GM23338 (cell line): Measurements from ENCODE around the gene MED13. TPM values are rescaled to one million over a fixed set of nuclear protein-coding genes. Genes with fewer than 3 reads are reported as not detected.

Experiments used
- ATAC-seq: fragments of 200-7000 bp; cut with Tn5 transposase; 3 replicates; pipeline ENCODE4 v1.9.1; 2020
- DNase-seq: peaks from one replicate; pipeline ENCODE4 v3.0.0-alpha.2; 2015; ENCODE audit warnings: low spot score
- H2AFZ ChIP-seq: fragments of 200-600 bp; sonication (generic); 2 replicates; pipeline ENCODE4 v1.8.0; 2016; ENCODE audit warnings: antibody characterized with exemption, mild to moderate bottlenecking, moderate library complexity
- H3F3A ChIP-seq: fragments of 200-600 bp; sonication (generic); replicated peaks from 2 replicates; pipeline ENCODE4 v1.8.0; 2017; ENCODE audit warnings: antibody characterized with exemption, mixed run types, low read depth
- H3K27ac ChIP-seq: fragments of 200-600 bp; sonication (generic); 2 replicates; pipeline ENCODE4 v1.6.1; 2016; ENCODE audit warnings: low read depth
- H3K27me3 ChIP-seq: fragments of 200-600 bp; sonication (generic); 2 replicates; pipeline ENCODE4 v1.8.0; 2016; ENCODE audit warnings: mild to moderate bottlenecking, mixed run types, moderate library complexity; ENCODE audit not compliant: insufficient read depth
- H3K36me3 ChIP-seq: fragments of 200-600 bp; sonication (generic); 2 replicates; pipeline ENCODE4 v1.8.0; 2016; ENCODE audit warnings: mild to moderate bottlenecking; ENCODE audit not compliant: insufficient read depth
- H3K4me1 ChIP-seq: fragments of 200-600 bp; sonication (generic); 2 replicates; pipeline ENCODE4 v1.8.0; 2016; ENCODE audit warnings: mild to moderate bottlenecking, moderate library complexity; ENCODE audit not compliant: insufficient read depth
- H3K4me2 ChIP-seq: fragments of 200-600 bp; sonication (generic); 2 replicates; pipeline ENCODE4 v1.7.1; 2017; ENCODE audit warnings: mixed run types
- H3K4me3 ChIP-seq: fragments of 200-600 bp; sonication (generic); 2 replicates; pipeline ENCODE4 v1.6.1; 2016; ENCODE audit warnings: mixed run types
- H3K79me2 ChIP-seq: fragments of 200-600 bp; sonication (generic); replicated peaks from 2 replicates; pipeline ENCODE4 v1.8.0; 2017; ENCODE audit warnings: mild to moderate bottlenecking; ENCODE audit not compliant: insufficient read depth
- H3K9me2 ChIP-seq: fragments of 200-600 bp; sonication (generic); 2 replicates; pipeline ENCODE4 v1.8.0; 2017; ENCODE audit not compliant: insufficient read depth
- H4K20me1 ChIP-seq: fragments of 200-600 bp; sonication (generic); replicated peaks from 2 replicates; pipeline ENCODE4 v1.8.0; 2017; ENCODE audit warnings: mild to moderate bottlenecking; ENCODE audit not compliant: insufficient read depth
- H3K27ac Mint-ChIP-seq: 2 replicates; pipeline ENCODE4 v1.8.0; 2020; ENCODE audit warnings: inconsistent platforms, mild to moderate bottlenecking, moderate library complexity, mixed read lengths
- H3K27me3 Mint-ChIP-seq: 3 replicates; pipeline ENCODE4 v1.8.0; 2022; ENCODE audit warnings: low read depth, mild to moderate bottlenecking, moderate library complexity, mixed read lengths, inconsistent platforms; ENCODE audit not compliant: insufficient read depth, poor library complexity
- H3K36me3 Mint-ChIP-seq: 3 replicates; pipeline ENCODE4 v1.8.0; 2021; ENCODE audit warnings: low read depth, mild to moderate bottlenecking, inconsistent platforms, moderate library complexity, mixed read lengths
- H3K4me1 Mint-ChIP-seq: 3 replicates; pipeline ENCODE4 v1.8.0; 2020; ENCODE audit warnings: mild to moderate bottlenecking, inconsistent platforms, mixed read lengths
- H3K4me3 Mint-ChIP-seq: 3 replicates; pipeline ENCODE4 v1.8.0; 2021; ENCODE audit warnings: moderate library complexity, mild to moderate bottlenecking, inconsistent platforms, mixed read lengths
- H3K9me3 Mint-ChIP-seq: 3 replicates; pipeline ENCODE4 v1.8.0; 2020; ENCODE audit warnings: moderate library complexity, mild to moderate bottlenecking, inconsistent platforms, mixed read lengths
- EZH2 ChIP-seq: fragments of 200-600 bp; sonication (generic); IDR thresholded peaks from one replicate; pipeline ENCODE4 v1.8.0; 2017; ENCODE audit warnings: antibody characterized with exemption, mild to moderate bottlenecking, low read depth; ENCODE audit not compliant: unreplicated experiment
- EZH2phosphoT487 ChIP-seq: fragments of 200-600 bp; sonication (generic); IDR thresholded peaks from one replicate; pipeline ENCODE4 v1.8.1; 2018; ENCODE audit warnings: antibody characterized with exemption; ENCODE audit not compliant: unreplicated experiment
- JUNB ChIP-seq: IDR thresholded peaks from one replicate; pipeline ENCODE4 v1.6.1; 2016; ENCODE audit warnings: antibody characterized with exemption; ENCODE audit not compliant: unreplicated experiment
- NANOG ChIP-seq: IDR thresholded peaks from 2 replicates; pipeline ENCODE4 v1.6.1; 2016; ENCODE audit warnings: antibody characterized with exemption, borderline replicate concordance
- POLR2AphosphoS5 ChIP-seq: IDR thresholded peaks from 2 replicates; pipeline ENCODE4 v1.6.1; 2016; ENCODE audit warnings: antibody characterized with exemption, low read depth
- STAT1 ChIP-seq: IDR thresholded peaks from one replicate; pipeline ENCODE4 v1.6.1; 2016; ENCODE audit warnings: antibody characterized with exemption; ENCODE audit not compliant: unreplicated experiment
- ZNF114 ChIP-seq: fragments of 250-450 bp; sonication (Bioruptor Pico); IDR thresholded peaks from 2 replicates; pipeline ENCODE4 v1.5.0; 2020; ENCODE audit warnings: mild to moderate bottlenecking, moderate library complexity
- ZNF331 ChIP-seq: fragments of 250-450 bp; sonication (Bioruptor Pico); IDR thresholded peaks from 2 replicates; pipeline ENCODE4 v1.5.0; 2020; ENCODE audit warnings: low read depth, mild to moderate bottlenecking, moderate library complexity
- polyA plus RNA-seq: library from polyadenylated mRNA; unstranded; fragments of >200 nt; fragmentation: Nextera tagmentation; extraction: Ambion mirVana; gene quantifications from 2 replicates; pipeline ENCODE4 v1.2.1, GENCODE V29; 2016
- total RNA-seq: library from RNA; depleted of rRNA; stranded (reverse); fragments of >200 nt; shearing (Covaris generic); gene quantifications from 2 replicates; pipeline ENCODE4 v1.2.3, GENCODE V29; 2014
- TF ChIP-seq, protein P1 (sequence below): fragments of 250-450 bp; sonication (Bioruptor Pico); IDR thresholded peaks from 2 replicates; pipeline ENCODE4 v1.5.0; 2020; ENCODE audit warnings: mild to moderate bottlenecking, moderate library complexity
- TF ChIP-seq, protein P2 (sequence below), 2 experiments: fragments of 200-600 bp in 1 of 2; sonication (generic) in 1 of 2; conservative IDR thresholded peaks; 2 replicates each; pipeline versions ENCODE4 v1.5.1 to v1.6.1; 2016 to 2017; ENCODE audit warnings: antibody characterized with exemption in 2 of 2, low read depth in 2 of 2, mild to moderate bottlenecking in 2 of 2, moderate library complexity in 1 of 2
- TF ChIP-seq, protein P3 (sequence below): IDR thresholded peaks from one replicate; pipeline ENCODE4 v1.6.1; 2018; ENCODE audit warnings: antibody characterized with exemption; ENCODE audit not compliant: unreplicated experiment

MED13 gene
- total and polyA plus RNA-seq, 2 experiments from 2014 or later = 13.0 to 45.8 TPM

DNA sequence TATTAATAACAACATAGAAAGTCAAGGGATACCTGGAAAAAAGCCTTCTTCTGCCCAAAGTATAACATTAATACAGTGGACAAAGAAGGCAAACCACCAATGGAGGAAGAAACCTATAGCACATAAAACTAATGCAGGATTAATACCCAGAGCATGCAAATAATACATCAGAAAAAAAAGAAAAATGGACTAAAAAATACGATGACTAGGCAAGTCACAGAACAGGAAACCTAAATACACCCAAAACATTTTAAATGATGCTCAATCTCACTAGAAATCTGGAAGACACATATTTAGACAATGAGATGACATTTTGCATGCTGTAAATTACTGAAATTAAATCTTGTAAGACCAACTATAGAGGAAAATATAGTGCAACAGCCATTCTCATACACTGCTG lies 55.9 kb downstream of the MED13 start (continued):
- TF ChIP-seq, protein P1, sequence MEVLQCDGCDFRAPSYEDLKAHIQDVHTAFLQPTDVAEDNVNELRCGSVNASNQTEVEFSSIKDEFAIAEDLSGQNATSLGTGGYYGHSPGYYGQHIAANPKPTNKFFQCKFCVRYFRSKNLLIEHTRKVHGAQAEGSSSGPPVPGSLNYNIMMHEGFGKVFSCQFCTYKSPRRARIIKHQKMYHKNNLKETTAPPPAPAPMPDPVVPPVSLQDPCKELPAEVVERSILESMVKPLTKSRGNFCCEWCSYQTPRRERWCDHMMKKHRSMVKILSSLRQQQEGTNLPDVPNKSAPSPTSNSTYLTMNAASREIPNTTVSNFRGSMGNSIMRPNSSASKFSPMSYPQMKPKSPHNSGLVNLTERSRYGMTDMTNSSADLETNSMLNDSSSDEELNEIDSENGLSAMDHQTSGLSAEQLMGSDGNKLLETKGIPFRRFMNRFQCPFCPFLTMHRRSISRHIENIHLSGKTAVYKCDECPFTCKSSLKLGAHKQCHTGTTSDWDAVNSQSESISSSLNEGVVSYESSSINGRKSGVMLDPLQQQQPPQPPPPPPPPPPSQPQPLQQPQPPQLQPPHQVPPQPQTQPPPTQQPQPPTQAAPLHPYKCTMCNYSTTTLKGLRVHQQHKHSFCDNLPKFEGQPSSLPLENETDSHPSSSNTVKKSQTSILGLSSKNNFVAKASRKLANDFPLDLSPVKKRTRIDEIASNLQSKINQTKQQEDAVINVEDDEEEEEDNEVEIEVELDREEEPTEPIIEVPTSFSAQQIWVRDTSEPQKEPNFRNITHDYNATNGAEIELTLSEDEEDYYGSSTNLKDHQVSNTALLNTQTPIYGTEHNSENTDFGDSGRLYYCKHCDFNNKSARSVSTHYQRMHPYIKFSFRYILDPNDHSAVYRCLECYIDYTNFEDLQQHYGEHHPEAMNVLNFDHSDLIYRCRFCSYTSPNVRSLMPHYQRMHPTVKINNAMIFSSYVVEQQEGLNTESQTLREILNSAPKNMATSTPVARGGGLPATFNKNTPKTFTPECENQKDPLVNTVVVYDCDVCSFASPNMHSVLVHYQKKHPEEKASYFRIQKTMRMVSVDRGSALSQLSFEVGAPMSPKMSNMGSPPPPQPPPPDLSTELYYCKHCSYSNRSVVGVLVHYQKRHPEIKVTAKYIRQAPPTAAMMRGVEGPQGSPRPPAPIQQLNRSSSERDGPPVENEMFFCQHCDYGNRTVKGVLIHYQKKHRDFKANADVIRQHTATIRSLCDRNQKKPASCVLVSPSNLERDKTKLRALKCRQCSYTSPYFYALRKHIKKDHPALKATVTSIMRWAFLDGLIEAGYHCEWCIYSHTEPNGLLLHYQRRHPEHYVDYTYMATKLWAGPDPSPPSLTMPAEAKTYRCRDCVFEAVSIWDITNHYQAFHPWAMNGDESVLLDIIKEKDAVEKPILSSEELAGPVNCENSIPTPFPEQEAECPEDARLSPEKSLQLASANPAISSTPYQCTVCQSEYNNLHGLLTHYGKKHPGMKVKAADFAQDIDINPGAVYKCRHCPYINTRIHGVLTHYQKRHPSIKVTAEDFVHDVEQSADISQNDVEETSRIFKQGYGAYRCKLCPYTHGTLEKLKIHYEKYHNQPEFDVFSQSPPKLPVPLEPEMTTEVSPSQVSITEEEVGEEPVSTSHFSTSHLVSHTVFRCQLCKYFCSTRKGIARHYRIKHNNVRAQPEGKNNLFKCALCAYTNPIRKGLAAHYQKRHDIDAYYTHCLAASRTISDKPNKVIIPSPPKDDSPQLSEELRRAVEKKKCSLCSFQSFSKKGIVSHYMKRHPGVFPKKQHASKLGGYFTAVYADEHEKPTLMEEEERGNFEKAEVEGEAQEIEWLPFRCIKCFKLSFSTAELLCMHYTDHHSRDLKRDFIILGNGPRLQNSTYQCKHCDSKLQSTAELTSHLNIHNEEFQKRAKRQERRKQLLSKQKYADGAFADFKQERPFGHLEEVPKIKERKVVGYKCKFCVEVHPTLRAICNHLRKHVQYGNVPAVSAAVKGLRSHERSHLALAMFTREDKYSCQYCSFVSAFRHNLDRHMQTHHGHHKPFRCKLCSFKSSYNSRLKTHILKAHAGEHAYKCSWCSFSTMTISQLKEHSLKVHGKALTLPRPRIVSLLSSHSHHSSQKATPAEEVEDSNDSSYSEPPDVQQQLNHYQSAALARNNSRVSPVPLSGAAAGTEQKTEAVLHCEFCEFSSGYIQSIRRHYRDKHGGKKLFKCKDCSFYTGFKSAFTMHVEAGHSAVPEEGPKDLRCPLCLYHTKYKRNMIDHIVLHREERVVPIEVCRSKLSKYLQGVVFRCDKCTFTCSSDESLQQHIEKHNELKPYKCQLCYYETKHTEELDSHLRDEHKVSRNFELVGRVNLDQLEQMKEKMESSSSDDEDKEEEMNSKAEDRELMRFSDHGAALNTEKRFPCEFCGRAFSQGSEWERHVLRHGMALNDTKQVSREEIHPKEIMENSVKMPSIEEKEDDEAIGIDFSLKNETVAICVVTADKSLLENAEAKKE = no peak

DNA sequence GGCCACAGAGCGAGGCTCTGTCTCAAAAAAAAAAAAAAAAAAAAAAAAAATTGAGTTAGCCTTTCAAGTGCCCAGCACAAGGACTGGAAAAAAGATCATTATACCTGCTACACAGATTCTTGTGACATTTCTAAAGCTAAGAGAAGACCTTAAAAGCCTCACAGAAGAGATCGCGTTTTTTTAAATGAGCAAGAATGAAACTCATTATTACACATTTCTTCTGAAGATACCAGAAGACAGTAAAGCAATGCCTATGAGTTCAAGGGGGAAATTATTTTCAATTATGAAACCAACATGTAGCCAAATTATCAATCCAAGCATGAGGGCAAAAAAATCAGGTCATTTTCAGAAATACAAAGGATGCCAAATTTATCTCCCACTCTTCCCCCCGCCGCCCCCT lies 56.8 kb downstream of the MED13 start:
- H4K20me1 ChIP-seq = peaks cover 9% of the 10 kb centered on the region; the same call in 1 of the 2 replicates
- H3F3A ChIP-seq = no peaks in the 10 kb centered on the region
- H3K79me2 ChIP-seq = peaks cover 92% of the 10 kb centered on the region
- DNase-seq (no peak), ATAC-seq (no peak)
- no peaks in the 10 kb centered on the region for H3K9me2 ChIP-seq
- Mint-ChIP-seq H3K27ac (no peak overlapping the region), H3K4me1 (no peaks in the 10 kb centered on the region), H3K4me3 (no peak overlapping the region), H3K27me3 (no peaks in the 10 kb centered on the region), H3K36me3 (peaks cover 68% of the 10 kb centered on the region), H3K9me3 (no peaks in the 10 kb centered on the region)
- no peak overlapping the region for H3K4me3 ChIP-seq
- H3K36me3 ChIP-seq = peaks cover 15% of the 10 kb centered on the region; the same call in 1 of the 2 replicates
- no peaks in the 10 kb centered on the region for H3K27me3 ChIP-seq
- no peak overlapping the region for H3K27ac ChIP-seq
- no peak overlapping the region for H2AFZ ChIP-seq
- H3K4me2 ChIP-seq = no peak overlapping the region
- H3K4me1 ChIP-seq = no peaks in the 10 kb centered on the region
- no peak for TF ChIP-seq ZNF114 (CRISPR knock-in tag)
- no peak for TF ChIP-seq EZH2
- TF ChIP-seq STAT1 = no peak
- TF ChIP-seq JUNB = no peak
- TF ChIP-seq NANOG = no peak
- TF ChIP-seq EZH2phosphoT487 = no peak
- TF ChIP-seq ZNF331 (CRISPR knock-in tag) = no peak
- TF ChIP-seq, protein P2, sequence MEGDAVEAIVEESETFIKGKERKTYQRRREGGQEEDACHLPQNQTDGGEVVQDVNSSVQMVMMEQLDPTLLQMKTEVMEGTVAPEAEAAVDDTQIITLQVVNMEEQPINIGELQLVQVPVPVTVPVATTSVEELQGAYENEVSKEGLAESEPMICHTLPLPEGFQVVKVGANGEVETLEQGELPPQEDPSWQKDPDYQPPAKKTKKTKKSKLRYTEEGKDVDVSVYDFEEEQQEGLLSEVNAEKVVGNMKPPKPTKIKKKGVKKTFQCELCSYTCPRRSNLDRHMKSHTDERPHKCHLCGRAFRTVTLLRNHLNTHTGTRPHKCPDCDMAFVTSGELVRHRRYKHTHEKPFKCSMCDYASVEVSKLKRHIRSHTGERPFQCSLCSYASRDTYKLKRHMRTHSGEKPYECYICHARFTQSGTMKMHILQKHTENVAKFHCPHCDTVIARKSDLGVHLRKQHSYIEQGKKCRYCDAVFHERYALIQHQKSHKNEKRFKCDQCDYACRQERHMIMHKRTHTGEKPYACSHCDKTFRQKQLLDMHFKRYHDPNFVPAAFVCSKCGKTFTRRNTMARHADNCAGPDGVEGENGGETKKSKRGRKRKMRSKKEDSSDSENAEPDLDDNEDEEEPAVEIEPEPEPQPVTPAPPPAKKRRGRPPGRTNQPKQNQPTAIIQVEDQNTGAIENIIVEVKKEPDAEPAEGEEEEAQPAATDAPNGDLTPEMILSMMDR (conservative IDR thresholded peaks at IDR 0.05; ENCODE audit: low read depth in 2 of 2) = no peak
- TF ChIP-seq POLR2AphosphoS5 = no peak
- TF ChIP-seq, protein P3, sequence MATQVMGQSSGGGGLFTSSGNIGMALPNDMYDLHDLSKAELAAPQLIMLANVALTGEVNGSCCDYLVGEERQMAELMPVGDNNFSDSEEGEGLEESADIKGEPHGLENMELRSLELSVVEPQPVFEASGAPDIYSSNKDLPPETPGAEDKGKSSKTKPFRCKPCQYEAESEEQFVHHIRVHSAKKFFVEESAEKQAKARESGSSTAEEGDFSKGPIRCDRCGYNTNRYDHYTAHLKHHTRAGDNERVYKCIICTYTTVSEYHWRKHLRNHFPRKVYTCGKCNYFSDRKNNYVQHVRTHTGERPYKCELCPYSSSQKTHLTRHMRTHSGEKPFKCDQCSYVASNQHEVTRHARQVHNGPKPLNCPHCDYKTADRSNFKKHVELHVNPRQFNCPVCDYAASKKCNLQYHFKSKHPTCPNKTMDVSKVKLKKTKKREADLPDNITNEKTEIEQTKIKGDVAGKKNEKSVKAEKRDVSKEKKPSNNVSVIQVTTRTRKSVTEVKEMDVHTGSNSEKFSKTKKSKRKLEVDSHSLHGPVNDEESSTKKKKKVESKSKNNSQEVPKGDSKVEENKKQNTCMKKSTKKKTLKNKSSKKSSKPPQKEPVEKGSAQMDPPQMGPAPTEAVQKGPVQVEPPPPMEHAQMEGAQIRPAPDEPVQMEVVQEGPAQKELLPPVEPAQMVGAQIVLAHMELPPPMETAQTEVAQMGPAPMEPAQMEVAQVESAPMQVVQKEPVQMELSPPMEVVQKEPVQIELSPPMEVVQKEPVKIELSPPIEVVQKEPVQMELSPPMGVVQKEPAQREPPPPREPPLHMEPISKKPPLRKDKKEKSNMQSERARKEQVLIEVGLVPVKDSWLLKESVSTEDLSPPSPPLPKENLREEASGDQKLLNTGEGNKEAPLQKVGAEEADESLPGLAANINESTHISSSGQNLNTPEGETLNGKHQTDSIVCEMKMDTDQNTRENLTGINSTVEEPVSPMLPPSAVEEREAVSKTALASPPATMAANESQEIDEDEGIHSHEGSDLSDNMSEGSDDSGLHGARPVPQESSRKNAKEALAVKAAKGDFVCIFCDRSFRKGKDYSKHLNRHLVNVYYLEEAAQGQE = no peak
